ENCODE measurements around the gene OLFML2B.
A peak's percentile ranks its signal among the peaks of the same experiment; 100 is the strongest.
"Not testable (repeated sequence)": the region's sequence is repeated elsewhere in the genome, so short reads cannot be mapped to it uniquely, and the experiment has no call there.

OLFML2B gene

DNA sequence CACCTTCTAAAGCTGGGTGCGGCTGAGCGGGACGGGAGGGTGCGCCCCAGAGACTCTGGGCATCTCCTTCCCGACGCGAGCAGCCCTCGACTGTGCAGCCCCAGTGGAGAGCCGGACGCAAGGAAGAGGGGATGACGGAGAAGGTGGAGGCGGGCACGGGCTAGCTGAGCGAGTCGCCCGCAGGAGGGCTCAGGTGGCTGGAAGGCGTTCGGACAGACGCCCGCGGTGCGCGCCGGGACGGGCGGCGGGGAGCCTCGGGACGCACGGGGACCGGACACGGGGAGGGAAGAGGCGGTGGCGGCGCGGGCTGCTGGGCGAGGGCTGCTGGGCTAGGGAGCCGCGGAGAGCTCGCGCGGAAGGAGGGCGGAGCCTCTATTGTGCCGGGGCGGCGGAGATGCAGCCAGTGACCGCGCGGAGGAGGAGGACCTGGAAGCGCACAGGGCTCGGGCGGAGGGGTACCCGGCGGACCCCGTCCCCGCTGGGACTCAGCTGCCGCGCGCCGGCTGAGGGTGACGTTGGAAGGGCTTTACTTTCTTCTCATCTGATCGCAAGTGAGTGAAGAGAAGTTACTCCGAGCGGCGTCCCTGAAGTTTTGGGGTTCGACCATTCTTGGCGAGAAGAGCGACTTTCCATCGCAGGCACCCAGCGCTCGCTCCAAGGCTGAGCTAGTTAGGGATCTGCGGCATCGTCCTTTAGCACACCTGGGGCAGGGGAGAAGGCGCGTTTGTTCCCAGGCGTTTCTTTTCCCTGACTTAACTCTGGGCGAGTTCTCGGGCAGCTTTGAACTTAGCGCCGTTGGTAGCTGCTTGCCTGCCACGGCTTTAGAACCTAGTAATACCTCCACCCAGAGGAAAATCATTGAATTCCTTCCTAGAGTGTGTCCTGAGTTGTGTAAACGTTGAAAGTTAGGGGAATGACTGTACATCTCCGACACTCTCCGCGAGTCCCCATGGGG, at the start of gene OLFML2B:
OLFML2B (minus strand) TSS at position 323 of the 955 bp plus-strand sequence. CDS start 439 bp downstream, outside the sequence.
- DNase-seq = peak; percentile 82

DNA sequence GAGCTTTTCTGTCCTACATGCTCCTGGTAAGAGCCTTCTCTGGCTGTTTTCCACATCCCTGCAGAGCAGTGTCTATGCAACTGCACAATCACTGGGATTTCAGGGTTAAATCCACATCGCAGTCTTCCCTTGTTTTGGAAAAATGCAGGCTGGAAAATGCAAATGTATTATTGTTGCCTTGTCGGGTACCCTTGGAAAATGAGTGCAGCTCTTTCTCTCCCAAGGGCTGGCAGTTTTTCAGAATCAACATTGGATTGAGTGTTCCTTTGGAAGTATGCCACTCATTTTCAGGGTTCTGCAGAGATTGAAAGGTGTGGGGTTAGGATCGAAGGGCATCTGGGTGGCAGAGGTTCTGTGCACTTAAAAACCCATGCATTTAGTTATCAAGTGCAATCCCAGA, 49.1 kb upstream of the OLFML2B start:
- DNase-seq = peak; percentile 20

DNA sequence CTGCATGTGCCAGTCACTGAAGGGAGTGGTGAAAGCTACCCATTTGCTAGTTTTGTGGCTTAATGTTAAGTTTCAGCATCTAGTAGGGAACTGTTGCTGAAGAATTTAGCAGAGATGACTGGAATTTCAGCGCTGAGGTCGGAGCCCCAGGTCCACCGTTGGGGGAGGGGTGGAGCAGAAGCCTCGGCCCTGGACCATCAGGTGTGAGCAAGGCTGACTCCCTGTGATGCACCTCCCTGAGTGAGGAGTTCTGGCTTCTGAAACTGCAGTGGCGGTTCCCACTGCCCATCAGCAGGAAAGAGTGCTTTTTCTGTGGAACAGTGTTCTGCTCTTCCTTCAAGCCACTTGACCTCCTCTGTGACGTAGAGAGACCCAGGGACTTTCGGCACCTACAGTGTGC, 47.2 kb upstream of the OLFML2B start:
- peak; percentile 59 for DNase-seq

DNA sequence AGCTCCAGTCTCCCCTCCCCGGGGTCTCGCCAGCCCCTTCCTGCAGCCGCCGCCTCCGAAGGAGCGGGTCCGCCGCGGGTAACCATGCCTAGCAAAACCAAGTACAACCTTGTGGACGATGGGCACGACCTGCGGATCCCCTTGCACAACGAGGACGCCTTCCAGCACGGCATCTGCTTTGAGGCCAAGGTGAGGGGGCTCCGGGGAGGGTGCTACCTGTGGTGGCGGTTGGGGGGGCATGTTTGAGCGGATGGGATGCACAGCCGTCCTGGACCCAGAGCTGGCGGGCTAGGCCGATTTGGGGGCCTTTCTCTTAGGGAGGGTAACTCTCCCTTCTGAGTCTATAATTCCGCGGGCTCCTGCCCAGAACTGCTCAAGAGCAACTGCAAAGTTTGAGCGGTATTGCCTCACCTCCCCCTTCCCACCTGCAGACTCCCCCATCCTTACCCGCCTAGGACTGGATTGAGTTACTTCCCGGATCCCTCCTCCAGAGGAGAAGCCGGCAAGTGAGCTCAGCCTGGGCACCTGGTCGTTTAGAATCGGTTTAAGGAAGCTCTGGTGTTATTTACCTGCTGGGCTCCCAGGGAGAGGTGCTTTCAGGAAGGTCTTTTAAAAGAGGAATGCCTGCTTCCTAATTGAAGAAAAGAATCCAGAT, 46.6 kb upstream of the OLFML2B start:
- DNase-seq = peak; percentile 85

DNA sequence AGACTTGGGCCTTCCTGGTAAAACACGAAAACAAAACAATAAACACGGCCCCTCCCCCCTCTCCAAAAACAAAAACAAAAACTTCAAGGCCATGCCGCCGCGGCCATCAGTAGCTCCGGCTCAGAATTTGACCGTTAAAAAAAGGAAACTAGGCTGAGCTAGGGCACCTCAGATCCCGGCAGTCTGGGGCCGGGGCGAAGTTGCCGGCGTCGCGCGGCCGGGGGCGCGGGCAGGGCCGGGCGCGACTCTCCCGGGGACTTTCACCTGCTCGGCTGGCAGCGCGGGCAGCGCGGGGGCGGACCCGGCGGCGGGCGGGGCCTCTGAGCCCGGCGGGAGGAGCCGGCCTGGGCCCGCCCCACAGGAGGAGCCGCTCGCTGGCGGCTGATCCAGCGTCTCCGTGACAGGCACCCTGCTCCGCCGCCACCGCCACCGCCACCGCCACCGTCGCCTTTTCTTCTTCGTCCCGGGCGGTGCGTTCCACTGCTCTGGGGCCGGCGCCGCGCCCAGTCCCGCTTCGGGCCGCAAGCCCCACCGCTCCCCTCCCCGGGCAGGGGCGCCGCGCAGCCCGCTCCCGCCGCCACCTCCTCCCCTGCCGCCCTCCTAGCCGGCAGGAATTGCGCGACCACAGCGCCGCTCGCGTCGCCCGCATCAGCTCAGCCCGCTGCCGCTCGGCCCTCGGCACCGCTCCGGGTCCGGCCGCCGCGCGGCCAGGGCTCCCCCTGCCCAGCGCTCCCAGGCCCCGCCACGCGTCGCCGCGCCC, 45.8 kb upstream of the OLFML2B start, which contains the start of gene NOS1AP:
NOS1AP (plus strand) TSS at position 358 of the 760 bp plus-strand sequence. CDS start 487 bp downstream, outside the sequence.
- peak; percentile 94 for DNase-seq

DNA sequence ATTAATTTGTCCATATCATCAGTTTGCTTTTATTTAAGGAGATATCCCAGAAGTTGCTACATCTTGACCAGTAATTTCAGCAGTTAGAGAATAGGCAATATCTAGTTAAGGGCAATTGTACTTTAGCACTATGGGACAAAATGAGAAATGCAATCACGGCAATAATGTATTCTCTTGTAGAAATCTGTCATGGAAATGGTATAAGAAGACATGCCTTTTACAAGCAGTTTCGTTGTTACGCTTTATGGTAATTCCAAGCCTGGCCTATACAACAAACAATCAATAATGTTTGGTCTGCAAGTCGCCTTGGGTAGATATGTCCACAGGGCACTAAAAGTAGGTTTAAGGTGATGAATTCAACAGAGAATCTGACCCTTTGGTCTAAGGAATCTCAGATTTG, 44.6 kb upstream of the OLFML2B start:
- no peak for DNase-seq

DNA sequence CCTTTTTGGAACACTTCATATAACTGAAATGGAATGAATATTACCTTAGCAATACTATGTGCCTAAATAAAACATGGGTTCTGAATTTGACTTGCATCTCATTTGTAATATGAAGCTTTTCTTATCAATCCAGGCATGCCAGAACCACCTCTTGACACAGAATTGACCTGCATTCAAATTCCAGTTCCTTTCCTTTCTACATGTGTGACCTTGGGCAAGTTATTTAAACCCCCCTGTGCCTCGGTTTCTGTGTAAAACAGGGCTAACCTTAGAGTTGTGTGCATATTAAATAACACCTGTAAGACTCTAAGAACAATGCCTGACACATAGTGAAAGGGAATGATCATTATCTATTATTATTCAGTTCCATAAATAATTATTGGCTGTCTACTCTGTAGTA, 43.8 kb upstream of the OLFML2B start:
- DNase-seq = peak; percentile 8

DNA sequence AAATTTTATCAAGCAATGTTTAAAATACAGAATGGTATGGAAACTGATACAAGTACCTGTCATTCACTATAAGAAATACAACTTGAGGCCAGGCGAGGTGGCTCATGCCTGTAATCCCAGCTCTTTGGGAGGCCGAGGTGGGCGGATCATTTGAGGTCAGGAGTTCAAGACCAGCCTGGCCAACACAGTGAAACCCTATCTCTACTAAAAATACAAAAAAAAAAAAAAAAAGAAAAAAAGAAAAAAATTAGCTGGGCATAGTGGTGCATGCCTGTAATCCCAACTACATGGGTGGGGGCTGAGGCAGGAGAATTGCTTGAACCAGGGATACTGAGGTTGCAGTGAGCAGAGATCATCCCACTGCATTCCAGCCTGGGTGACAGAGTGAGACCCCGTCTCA, 43.2 kb upstream of the OLFML2B start:
- not testable (repeated sequence) for DNase-seq

DNA sequence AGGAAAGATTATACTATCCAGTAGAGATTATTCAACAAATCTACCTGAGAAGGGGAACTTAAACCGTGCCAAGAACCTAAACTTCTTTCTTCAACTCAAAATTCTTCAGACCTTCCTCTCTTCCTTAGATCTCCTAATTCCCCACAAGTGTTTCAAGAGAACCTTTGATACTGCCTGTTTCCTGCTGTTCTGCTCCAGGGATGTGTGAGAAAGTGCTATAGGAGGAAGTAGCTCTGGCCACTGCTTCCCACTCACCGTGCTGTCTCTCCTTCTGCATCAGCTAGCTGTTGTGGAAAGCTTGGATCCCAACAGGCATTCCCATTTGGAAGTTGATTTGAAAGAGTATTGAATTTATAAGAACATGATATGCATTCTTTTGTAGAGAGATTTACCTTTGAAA, 41.3 kb upstream of the OLFML2B start:
- DNase-seq = peak; percentile 19

DNA sequence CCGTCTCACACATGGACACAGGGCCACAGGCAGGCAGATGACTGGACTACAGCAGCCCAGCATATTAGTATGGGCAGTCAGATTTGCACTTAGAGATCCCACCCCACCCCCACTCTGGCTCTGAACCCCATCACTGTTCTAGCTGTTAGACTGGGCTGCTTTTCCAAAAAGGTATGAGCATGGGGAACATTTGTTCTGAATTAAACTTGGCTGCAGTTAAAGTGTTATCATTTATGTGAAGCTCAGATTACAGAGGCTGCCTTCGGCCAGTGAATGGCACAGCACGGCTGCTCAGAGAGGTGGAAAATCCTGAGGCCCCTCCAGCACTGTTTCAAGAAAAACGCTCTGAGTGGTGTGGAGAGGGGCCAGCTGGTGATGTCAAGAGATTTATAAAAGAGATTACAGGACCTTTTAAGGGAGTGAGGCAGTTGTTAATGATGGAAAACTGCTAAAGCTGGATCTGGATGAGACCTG, 38.9 kb upstream of the OLFML2B start:
- peak; percentile 85 for DNase-seq

DNA sequence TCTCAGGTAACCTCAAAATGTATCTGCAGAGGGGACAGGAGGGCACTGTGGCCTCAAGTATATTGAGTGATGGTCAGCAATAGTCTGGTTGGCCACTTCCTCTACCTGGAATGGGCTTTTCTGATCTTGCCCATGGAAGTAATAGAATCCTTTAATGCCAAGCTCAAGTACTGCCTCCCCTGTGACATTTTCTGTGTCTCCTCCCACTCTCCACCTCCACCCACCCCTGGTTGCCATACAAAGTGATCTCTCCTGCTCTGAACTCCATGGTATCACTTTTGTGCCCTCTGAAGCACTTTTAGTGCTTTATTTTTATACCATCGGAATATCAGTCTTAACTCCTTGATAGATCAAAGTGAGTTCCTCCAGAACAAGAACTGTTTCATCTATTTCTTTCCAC, 36.6 kb upstream of the OLFML2B start:
- DNase-seq = no peak

DNA sequence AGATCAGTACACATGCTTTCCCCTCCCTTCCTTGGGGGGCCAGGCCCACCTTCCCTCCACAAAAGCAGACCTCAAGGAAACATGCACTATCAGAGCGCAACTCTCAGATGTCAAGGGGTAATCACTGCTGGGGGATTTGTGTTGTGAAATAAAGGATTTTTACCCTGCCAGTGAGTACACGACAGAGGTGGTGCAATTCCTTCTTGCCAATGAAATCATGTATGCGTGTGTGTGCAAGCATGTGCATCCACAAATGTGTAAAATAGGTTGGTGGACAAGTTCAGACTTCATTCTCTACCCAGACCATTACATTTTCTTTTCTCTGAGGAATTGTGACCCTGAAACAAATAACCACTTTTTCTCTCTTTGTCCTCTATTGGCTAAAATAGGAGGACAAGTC, 36.1 kb upstream of the OLFML2B start:
- no peak for DNase-seq

DNA sequence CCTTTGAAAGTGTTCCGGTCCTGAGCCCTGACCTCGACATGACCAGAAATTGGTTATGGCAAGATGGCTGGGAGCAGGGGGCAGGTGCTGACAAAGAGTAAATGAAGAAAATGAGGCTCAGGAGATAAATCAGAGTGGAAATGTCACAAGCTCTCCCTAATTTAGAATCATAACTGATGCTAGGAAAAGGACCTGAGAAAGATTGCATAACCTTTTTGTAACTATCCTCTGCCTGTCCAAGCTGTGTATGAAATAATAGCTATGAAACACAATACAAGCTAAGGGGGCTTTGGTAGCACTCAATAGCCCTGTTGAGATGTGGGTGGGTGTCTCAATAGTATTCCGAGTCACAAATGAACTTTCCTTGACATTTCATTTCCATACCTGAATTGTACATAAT, 32.9 kb upstream of the OLFML2B start:
- no peak for DNase-seq

DNA sequence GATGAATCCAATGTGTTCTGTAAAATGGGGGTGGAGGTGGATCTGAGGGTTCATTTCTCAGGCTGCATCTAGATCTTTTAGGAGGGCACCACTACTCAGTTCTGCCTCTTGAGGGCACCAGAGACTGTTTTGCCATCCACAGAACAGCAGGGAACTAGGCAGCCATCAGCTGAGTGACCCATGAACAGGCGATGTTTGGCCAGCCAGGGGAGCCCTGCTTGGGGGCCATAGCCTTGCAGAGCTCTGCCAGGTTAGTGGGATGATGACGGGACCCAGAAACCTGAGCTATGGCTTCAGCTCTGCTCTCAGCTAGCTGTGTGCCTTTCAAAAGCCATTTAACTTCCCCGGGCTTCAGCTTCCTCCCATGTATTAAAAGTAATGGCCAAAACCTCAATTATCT, 32.4 kb upstream of the OLFML2B start:
- DNase-seq = peak; percentile 81

DNA sequence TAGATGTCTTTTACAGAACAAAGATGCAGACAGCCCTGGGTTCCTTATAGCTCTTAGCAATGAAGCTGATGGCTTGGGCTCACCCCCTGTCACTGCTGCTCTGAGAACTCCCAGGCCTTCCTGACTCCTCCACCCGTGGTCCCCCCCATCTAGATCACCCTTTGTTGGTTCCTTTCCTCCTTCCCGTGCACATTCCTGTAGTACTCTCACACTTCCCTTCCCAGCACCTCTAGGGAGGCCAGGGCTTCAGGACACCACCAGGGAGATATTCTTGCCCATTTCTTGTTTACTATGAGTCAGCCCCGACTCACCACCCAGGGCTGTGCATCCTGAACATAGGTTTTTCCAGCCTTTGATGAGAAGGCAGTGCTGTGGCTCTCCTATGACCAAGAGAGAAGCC, 31.4 kb upstream of the OLFML2B start:
- DNase-seq = peak; percentile 23

DNA sequence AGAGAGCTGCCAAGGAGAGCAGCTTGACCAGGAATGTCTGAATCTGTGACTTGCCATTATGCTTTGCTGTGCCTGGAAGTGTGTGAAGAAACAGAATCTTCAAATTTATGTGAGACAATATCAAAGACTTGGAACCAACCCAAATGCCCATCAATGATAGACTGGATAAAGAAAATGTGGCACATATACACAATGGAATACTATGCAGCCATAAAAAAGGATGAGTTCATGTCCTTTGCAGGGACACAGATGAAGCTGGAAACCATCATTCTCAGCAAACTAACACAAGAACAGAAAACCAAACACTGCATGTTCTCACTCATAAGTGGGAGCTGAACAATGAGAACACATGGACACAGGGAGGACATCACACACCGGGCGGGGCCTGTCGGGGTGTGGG, 30.3 kb upstream of the OLFML2B start:
- not testable (repeated sequence) for DNase-seq

DNA sequence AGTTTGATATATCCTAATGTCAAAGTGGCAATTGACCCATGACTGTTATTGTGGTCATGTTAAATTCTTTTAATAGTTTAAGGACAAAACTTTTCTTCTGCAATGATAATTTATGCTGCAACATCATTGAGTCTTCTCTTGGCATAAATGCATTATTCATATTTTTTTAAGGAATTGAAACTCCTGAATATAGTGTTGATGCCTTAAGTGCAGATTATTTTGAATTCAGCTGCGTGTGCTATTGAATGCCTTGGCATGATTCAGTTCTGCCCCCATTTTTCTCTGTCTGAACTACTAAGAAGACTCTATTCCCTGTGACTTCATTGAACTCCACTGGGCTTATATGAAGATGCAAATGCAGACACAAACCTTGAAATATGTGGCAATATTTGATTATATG, 23.3 kb upstream of the OLFML2B start:
- no peak for DNase-seq

DNA sequence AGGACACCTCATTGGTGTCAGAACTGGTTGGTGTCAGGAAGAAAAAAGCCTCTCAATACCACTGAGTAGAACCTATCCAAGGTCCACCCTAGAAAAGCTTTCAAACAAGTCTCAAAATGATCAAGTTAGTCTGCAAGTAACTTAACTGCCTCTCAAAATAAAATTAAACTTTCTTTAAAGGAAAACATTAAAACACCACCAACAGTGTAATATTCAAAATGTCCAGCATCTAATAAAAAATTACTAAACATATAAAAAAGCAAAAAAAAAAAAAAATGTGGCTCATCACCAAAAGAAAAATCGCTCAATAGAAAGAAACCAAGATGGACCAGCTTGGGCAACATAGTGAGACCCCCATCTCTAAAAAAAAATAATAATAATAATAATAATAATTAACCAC, 18.7 kb upstream of the OLFML2B start:
- DNase-seq = no peak

DNA sequence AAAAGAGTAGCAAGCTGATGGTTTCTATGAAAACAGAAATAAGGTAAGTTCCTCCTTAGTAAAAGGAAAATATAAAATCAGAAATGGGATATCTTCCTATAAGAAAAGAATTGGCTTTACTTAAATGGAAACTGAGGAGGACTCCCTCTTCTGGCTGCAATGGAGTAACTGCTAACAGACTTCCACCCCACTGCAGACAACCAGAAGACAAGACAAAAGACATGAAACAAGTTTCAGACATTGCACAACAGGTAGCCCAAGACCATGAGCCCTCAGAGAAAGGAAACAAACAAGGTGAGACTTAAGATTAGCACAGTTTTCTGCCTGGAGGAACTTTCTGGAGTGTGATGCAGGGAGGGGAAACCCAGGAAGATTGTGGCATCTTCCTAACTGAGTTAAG, 17.0 kb upstream of the OLFML2B start:
- DNase-seq = peak; percentile 37

DNA sequence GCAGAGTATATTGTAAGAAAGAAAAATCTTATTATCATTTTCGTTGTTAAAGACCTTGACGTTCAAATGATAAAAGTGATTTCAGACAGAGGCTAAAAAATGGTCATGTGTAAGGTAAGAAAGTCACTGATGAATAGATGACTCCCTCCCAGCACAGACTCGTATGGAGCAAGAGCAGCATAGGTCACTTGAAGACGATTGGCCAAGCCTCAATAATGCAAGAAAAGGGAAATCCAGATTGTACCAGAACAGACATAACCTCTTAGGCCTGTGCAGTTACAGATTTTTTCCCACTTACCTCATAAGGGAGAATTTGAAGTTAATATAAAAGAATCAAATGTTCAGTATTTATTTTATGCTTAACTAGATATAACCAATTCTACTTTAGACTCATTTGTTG, 16.3 kb upstream of the OLFML2B start:
- no peak for DNase-seq

DNA sequence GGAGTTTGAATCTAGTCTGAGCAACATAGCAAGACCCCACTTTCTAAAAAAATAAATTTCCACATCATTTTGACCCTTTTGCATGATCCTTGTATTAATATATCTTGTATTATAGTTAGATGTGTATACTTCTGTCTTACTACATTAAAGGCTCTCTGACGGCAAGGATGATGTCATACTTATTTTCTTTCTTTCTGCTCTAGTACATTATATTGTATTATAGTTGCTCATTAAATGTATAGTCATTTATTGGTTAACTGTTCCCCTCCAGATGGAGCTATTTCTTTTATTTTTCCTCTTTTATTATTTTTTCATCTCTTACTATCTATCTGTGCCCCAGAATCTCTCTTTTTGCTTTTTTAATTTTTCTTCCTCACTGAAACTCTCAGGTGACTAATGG, 15.0 kb upstream of the OLFML2B start:
- no peak for DNase-seq

DNA sequence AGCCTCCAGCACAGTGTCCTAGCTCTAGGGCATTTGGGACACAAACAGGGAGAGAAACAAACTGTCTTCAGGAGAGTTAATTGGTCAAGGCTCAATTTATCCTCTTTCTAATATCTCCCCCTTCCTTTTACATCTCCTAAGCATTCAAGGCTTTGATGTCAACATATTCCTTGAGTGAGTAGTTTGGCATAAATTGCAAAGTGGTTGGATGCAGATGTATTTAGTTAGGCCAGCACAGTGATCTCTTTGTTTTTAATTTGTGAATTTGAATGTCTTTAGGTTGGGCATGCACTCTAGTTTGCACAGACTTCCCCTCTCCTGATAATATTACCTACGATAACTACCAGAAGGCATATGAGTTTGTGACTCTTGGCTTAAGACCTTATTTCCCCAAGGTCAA, 12.5 kb upstream of the OLFML2B start:
- DNase-seq = no peak

DNA sequence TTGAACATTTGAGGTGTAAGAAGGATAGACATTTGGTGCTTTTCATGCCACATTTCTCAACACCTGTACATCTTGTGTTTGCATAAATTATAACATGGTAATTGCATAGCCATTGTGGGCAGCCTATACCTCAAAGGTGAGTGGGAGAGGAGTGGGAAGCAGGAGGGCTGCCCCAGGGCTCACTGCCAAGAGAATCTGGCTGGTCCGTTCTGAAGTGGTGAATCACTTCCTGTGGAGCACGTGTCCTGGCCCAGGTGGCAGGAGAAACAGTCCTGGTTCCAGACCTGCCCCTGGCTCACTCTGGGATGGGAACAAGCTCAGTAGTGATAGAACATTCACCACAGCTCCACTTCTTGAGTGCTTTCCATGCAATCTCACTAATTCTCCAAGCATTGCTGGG, 11.6 kb upstream of the OLFML2B start:
- peak; percentile 79 for DNase-seq
